GM19099 (cell line): ENCODE measurements around the gene MT1M.

ENCODE experiments used
- POLR2A ChIP-seq: IDR thresholded peaks from 3 replicates; pipeline ENCODE4 v1.6.1; 2011; ENCODE audit warnings: low read depth; ENCODE audit not compliant: insufficient read length; ENCODE audit errors: extremely low read depth

Gene MT1M

DNA sequence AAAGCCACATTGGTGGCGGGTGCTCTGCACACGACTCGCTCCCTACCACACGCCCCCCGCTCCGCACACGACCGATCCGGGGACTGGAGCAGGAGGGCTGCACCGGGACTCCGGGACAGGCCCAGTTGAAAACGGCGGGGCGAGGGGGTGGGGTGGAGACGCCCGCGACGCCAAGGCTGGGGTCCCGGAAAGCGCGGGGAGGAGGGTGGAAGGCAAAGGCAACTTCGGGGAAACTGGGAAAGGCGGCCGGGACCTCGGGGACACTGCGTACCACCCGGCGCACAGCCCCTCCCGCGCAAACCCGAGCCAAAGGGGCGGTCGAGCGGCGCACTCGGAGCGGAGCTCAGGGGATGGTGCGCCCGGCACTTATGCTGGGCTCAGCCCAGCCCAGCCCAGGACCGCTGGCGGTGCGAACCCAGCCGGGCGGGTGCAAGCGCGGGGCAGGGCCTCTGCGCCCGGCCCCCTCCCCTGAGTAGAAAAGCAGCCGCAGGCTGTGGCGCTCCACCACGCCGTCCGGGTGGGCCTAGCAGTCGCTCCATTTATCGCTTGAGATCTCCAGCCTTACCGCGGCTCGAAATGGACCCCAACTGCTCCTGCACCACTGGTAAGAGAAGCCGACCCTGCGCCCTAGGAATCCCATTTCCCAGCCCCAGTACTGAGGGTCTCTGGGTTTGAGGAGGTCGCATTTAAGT, at the start of gene MT1M:
Gene MT1M (plus strand): TSS at position 504 of the 692 bp plus-strand sequence. CDS start 73 bp downstream, at position 577.
- no peak for TF ChIP-seq POLR2A

DNA sequence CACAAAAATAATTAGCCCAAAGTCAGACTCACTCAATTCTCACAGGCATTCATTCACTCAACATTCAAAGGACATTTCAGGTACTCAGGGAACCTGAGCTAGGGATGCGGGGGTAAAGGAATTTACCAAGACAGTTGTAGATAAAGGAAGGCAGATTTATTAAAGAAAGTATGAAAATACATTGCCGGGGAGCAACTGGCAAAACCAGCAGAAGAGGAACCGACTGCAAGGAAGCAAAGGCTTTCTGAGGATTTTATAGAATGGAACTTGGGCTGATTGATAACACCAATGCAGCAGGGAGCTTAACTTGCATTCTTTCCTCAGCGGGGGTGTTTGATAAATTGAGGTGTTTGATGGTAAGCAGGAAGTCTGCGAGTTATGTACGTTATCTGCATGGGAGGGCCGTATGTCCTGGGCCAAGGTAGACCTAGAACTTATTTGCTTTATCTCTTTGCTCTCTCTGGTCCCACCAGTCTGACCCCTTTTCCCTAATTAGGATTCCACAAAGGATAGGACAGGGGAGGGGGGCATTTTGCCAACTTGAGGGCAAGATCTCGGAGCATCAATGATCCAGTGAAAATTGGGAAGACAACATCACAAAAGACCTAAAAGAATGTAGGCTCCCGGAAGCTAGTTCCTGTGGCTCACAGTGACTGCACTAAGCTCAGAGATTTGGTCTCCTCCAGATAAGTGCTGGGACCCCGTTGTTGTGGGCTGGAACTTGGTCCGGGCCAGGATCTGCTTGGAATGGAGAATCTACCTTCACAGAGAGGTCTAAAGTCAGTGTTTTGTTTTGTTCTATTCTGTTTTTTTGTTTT, 48.9 kb upstream of the MT1M start:
- no peak for TF ChIP-seq POLR2A

DNA sequence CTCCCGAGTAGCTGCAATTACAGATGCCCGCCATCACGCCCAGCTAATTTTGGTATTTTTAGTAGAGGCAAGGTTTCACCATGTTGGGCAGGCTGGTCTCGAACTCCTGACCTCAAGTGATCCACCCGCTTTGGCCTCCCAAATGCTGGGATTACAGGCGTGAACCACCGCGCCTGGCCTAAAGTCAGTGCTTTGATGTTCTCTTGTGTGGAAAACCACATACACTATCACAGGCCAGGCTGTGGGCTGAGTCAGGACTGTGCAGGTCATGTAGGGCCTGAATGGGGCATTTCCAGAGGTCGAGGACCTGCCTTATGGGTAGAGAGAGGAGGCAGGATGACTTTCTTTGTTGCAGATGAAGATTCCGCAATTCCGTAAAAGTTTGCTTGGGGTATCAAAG, 48.2 kb upstream of the MT1M start:
- TF ChIP-seq POLR2A = no peak

GRCh38 chr16:56588781-56589140, 43.7 kb upstream of the MT1M start:
- no peak for TF ChIP-seq POLR2A

DNA sequence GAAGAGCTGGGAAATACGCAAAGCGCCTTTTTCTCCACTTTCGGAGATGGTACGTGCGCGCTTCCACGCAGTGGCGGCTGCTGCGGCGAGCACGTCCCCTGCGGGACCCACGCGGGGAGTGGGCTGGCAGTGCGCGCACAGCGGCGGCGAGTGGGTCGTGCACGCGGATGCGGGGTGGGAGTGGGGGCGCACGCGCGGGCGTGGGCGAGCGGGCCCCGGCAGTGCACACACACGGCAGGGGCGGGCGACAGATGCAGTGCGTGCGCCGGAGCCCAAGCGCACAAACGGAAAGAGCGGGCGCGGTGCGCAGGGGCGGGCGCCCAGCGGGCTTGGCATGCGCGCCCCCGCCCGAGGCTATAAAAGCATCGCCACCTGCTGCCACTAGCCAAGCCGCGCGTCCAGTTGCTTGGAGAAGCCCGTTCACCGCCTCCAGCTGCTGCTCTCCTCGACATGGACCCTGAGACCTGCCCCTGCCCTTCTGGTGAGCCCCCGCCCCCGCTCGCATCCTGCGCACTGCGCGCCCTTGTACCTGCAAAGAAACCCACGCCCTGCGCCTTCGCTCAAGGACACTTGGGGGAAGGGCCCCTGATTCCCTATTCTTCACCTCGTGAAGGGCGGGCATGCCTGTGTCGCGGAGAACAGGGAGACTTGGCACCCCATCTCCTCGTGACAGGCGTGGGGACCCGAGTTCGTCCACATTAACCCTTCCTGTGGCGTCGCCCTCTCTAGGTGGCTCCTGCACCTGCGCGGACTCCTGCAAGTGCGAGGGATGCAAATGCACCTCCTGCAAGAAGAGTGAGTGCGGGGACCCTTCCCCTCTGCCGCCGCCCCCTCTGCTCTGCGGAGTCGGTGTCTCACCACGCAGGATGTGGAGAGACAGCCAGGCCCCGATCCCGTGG, 43.1 kb upstream of the MT1M start, which contains the start of gene MT3:
Gene MT3 (plus strand): TSS at position 388 of the 899 bp plus-strand sequence. CDS start 63 bp downstream, at position 451.
- TF ChIP-seq POLR2A = no peak

GRCh38 chr16:56591377-56592060, 40.9 kb upstream of the MT1M start:
- TF ChIP-seq POLR2A = no peak

- TF ChIP-seq POLR2A = no peak
Observed at GRCh38 chr16:56593573-56594291, 38.7 kb upstream of the MT1M start.

DNA sequence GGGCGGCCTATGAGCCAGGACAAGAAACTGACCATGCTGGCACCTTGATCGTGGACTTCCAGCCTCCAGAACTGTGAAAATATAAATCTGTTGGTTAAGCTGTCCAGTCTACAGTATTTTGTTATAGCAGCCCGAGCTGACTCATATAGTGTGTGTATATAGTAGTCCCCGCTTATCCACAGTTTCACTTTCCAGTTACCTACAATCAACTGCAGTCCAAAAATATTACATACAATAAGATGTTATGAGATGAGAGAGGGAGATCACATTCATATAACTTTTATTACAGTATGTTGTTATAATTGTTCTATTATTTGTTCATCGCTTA, 38.2 kb upstream of the MT1M start:
- TF ChIP-seq POLR2A = no peak

GRCh38 chr16:56600398-56600999, 32.0 kb upstream of the MT1M start:
- no peak for TF ChIP-seq POLR2A

- TF ChIP-seq POLR2A = no peak
Observed at GRCh38 chr16:56601325-56601724, 31.1 kb upstream of the MT1M start.

- no peak for TF ChIP-seq POLR2A
Observed at GRCh38 chr16:56603589-56603988, 28.9 kb upstream of the MT1M start.

- no peak for TF ChIP-seq POLR2A
Observed at GRCh38 chr16:56604966-56605365, 27.5 kb upstream of the MT1M start.

- TF ChIP-seq POLR2A = no peak
Observed at GRCh38 chr16:56605475-56605874, 27.0 kb upstream of the MT1M start.

- TF ChIP-seq POLR2A = no peak
Observed at GRCh38 chr16:56606071-56606475, 26.4 kb upstream of the MT1M start.
